Measurements from ENCODE around the gene KRTAP12-4.
"Not testable (repeated sequence)": the region's sequence is repeated elsewhere in the genome, so short reads cannot be mapped to it uniquely, and the experiment has no call there.

Gene KRTAP12-4

GRCh38 chr21:44691686-44692085 is 37.2 kb upstream of the KRTAP12-4 start:
- Histone ChIP-seq H3K4me3 (no peak overlapping the region), H3K36me3 (no peaks in the 10 kb centered on the region), H3K4me1 (no peaks in the 10 kb centered on the region), H3K9me3 (peaks cover 0 to 16% (median 6%) of the 10 kb centered on the region in 3 donors), H3K27me3 (peaks cover 0 to 42% of the 10 kb centered on the region in 2 donors), H3K27ac (no peak overlapping the region)
- intact Hi-C loops (cut with DNase I; ENCODE audit: low total_unique reads), result no loop called here
- DNase-seq, result no peak
- TF ChIP-seq CTCF (IDR thresholded peaks at IDR 0.05), result no peak

GRCh38 chr21:44689740-44690139 is 35.3 kb upstream of the KRTAP12-4 start:
- H3K36me3 ChIP-seq; H3K4me1 ChIP-seq; DNase-seq; H3K27ac ChIP-seq; intact Hi-C loops (cut with DNase I; ENCODE audit: low total_unique reads); H3K4me3 ChIP-seq: not testable (repeated sequence)
- H3K27me3 ChIP-seq, result peaks cover 0 to 31% of the 10 kb centered on the region in 2 donors
- H3K9me3 ChIP-seq, result peaks cover 0 to 16% (median 6%) of the 10 kb centered on the region in 3 donors

GRCh38 chr21:44687671-44688070 is 33.2 kb upstream of the KRTAP12-4 start:
- no peaks in the 10 kb centered on the region for H3K36me3 ChIP-seq
- peaks cover 0 to 29% of the 10 kb centered on the region in 2 donors for H3K27me3 ChIP-seq
- intact Hi-C loops (cut with DNase I; ENCODE audit: low total_unique reads), result no loop called here

GRCh38 chr21:44686843-44687561 is 32.5 kb upstream of the KRTAP12-4 start:
- Histone ChIP-seq H3K4me1 (no peaks in the 10 kb centered on the region), H3K27ac (no peak overlapping the region), H3K9me3 (peaks cover 0 to under 1% (median 0%) of the 10 kb centered on the region in 3 donors), H3K4me3 (no peak overlapping the region), H3K27me3 (peaks cover 0 to 29% of the 10 kb centered on the region in 2 donors), H3K36me3 (no peaks in the 10 kb centered on the region)
- TF ChIP-seq CTCF (IDR thresholded peaks at IDR 0.05), result no peak
- DNase-seq, result peak in 1 of 2 donors; percentile 50
- intact Hi-C loops (cut with DNase I; ENCODE audit: low total_unique reads), result no loop called here

More at GRCh38 chr21:44687671-44688070, 33.2 kb upstream of the KRTAP12-4 start:
- Histone ChIP-seq H3K4me3 (no peak overlapping the region), H3K4me1 (no peaks in the 10 kb centered on the region), H3K27ac (no peak overlapping the region), H3K9me3 (peaks cover 0 to 7% (median 2%) of the 10 kb centered on the region in 3 donors)
- TF ChIP-seq CTCF (IDR thresholded peaks at IDR 0.05), result no peak
- DNase-seq, result no peak

- H3K27me3 ChIP-seq, result peaks cover 0 to 29% of the 10 kb centered on the region in 2 donors
- no peaks in the 10 kb centered on the region for H3K9me3 ChIP-seq
- DNase-seq, result peak in 1 of 2 donors; percentile 40
- H3K27ac ChIP-seq, result no peak overlapping the region
- no peak for TF ChIP-seq CTCF (IDR thresholded peaks at IDR 0.05)
- H3K4me3 ChIP-seq, result no peak overlapping the region
- no peaks in the 10 kb centered on the region for H3K36me3 ChIP-seq
- intact Hi-C loops (cut with DNase I; ENCODE audit: low total_unique reads), result no loop called here
- no peaks in the 10 kb centered on the region for H3K4me1 ChIP-seq
Measured at GRCh38 chr21:44686000-44686781, 31.7 kb upstream of the KRTAP12-4 start.

GRCh38 chr21:44685050-44685449 is 30.6 kb upstream of the KRTAP12-4 start:
- H3K4me1 ChIP-seq; H3K4me3 ChIP-seq; H3K9me3 ChIP-seq; intact Hi-C loops (cut with DNase I; ENCODE audit: low total_unique reads); H3K27ac ChIP-seq; H3K36me3 ChIP-seq: not testable (repeated sequence)
- peaks cover 0 to 29% of the 10 kb centered on the region in 2 donors for H3K27me3 ChIP-seq
- peak in 1 of 2 donors; percentile 31 for DNase-seq

Measured in tibial artery (tissue), 4 donors.